Suprapubic skin (tissue), 3 donors: ENCODE data around the gene ROBO1.

ENCODE experiments used
- CTCF ChIP-seq, 2 donors: fragments of 200-600 bp in 1 of 2; fragments of 450-650 bp in 1 of 2; sonication (generic) in 1 of 2; IDR thresholded peaks; one replicate each; pipeline ENCODE4 v1.5.1; 2016 to 2019; ENCODE audit warnings: antibody characterized with exemption in 2 of 2, mild to moderate bottlenecking in 1 of 2, moderate library complexity in 1 of 2
- POLR2A ChIP-seq, 2 donors: fragments of 450-650 bp; IDR thresholded peaks; one replicate each; pipeline ENCODE4 v1.6.1; 2017; ENCODE audit warnings: antibody characterized with exemption in 2 of 2, mild to moderate bottlenecking in 2 of 2, moderate library complexity in 2 of 2

- TF ChIP-seq POLR2A (IDR thresholded peaks at IDR 0.05) (no peak), CTCF (IDR thresholded peaks at IDR 0.05) (no peak)
Measured at GRCh38 chr3:78827618-78828017, 940.2 kb downstream of the ROBO1 start.
